ENCODE results near the gene R3HDM2.
A peak's percentile ranks its signal among the peaks of the same experiment; 100 is the strongest.

- TF ChIP-seq EZH2 (IDR thresholded peaks at IDR 0.05; ENCODE audit: borderline replicate concordance, low read depth, low read length, severe bottlenecking) (no peak), CTCF (IDR thresholded peaks at IDR 0.05; ENCODE audit: borderline replicate concordance, extremely low read depth, low read length, poor library complexity, severe bottlenecking) (peak; percentile 2)
Measured at GRCh38 chr12:57224973-57225679, 205.7 kb downstream of the R3HDM2 start.
